ENCODE results near the gene SLC35A2.

SLC35A2 gene

GRCh38 chrX:48903290-48903689 is 8.2 kb downstream of the SLC35A2 start:
- no peak for DNase-seq (ENCODE audit: low read depth)
- TF ChIP-seq MAX (IDR thresholded peaks at IDR 0.05; ENCODE audit: low read depth, low read length): no peak
- TF ChIP-seq POLR2A (IDR thresholded peaks at IDR 0.05; ENCODE audit: extremely low read depth, insufficient read length): no peak
- TF ChIP-seq MYC (IDR thresholded peaks at IDR 0.05; ENCODE audit: low read depth, low read length): no peak
- no peak for TF ChIP-seq CTCF (IDR thresholded peaks at IDR 0.05; ENCODE audit: low read depth, low read length)
- no peak overlapping the region for H3K4me3 ChIP-seq (ENCODE audit: low read depth, low read length)

GRCh38 chrX:48902776-48903175 is 8.7 kb downstream of the SLC35A2 start:
- no peak for DNase-seq (ENCODE audit: low read depth)
- no peak overlapping the region for H3K4me3 ChIP-seq (ENCODE audit: low read depth, low read length)

GRCh38 chrX:48902135-48902534 is 9.3 kb downstream of the SLC35A2 start:
- no peak for DNase-seq (ENCODE audit: low read depth)
- no peak for TF ChIP-seq CTCF (IDR thresholded peaks at IDR 0.05; ENCODE audit: low read depth, low read length)
- no peak for TF ChIP-seq MYC (IDR thresholded peaks at IDR 0.05; ENCODE audit: low read depth, low read length)
- TF ChIP-seq MAX (IDR thresholded peaks at IDR 0.05; ENCODE audit: low read depth, low read length): no peak
- no peak for TF ChIP-seq POLR2A (IDR thresholded peaks at IDR 0.05; ENCODE audit: extremely low read depth, insufficient read length)
- no peak overlapping the region for H3K4me3 ChIP-seq (ENCODE audit: low read depth, low read length)

More at GRCh38 chrX:48902776-48903175, 8.7 kb downstream of the SLC35A2 start:
- no peak for TF ChIP-seq CTCF (IDR thresholded peaks at IDR 0.05; ENCODE audit: low read depth, low read length)
- TF ChIP-seq POLR2A (IDR thresholded peaks at IDR 0.05; ENCODE audit: extremely low read depth, insufficient read length): no peak

- no peak overlapping the region for H3K4me3 ChIP-seq (ENCODE audit: low read depth, low read length)
- no peak for DNase-seq (ENCODE audit: low read depth)
- no peak for TF ChIP-seq POLR2A (IDR thresholded peaks at IDR 0.05; ENCODE audit: extremely low read depth, insufficient read length)
These were observed 10.4 kb downstream of the SLC35A2 start for GRCh38 chrX:48901069-48901468.

- no peak overlapping the region for H3K4me3 ChIP-seq (ENCODE audit: low read depth, low read length)
- TF ChIP-seq CTCF (IDR thresholded peaks at IDR 0.05; ENCODE audit: low read depth, low read length) (no peak), MYC (IDR thresholded peaks at IDR 0.05; ENCODE audit: low read depth, low read length) (no peak), POLR2A (IDR thresholded peaks at IDR 0.05; ENCODE audit: extremely low read depth, insufficient read length) (no peak), MAX (IDR thresholded peaks at IDR 0.05; ENCODE audit: low read depth, low read length) (no peak)
- no peak for DNase-seq (ENCODE audit: low read depth)
These were observed 12.4 kb downstream of the SLC35A2 start for GRCh38 chrX:48899078-48899410.

GRCh38 chrX:48897625-48898306 is 13.7 kb downstream of the SLC35A2 start, which contains the start of the genes PQBP1 and TIMM17B:
Gene PQBP1, plus strand, starts transcription at chrX:48897930. Its CDS starts 580 bp downstream, at chrX:48898510.
Gene TIMM17B, minus strand, starts transcription at chrX:48897768. Its CDS starts 19 bp downstream, at chrX:48897749.
- TF ChIP-seq MAX (IDR thresholded peaks at IDR 0.05; ENCODE audit: low read depth, low read length) (peak; percentile 51), MYC (IDR thresholded peaks at IDR 0.05; ENCODE audit: low read depth, low read length) (no peak; the same call in 1 of the 2 replicates), POLR2A (IDR thresholded peaks at IDR 0.05; ENCODE audit: extremely low read depth, insufficient read length) (peak; percentile 76)
- DNase-seq (ENCODE audit: low read depth): peak; percentile 96
- peak within 1 kb of the TSS; percentile 66 for H3K4me3 ChIP-seq (ENCODE audit: low read depth, low read length)

- DNase-seq (ENCODE audit: low read depth): peak; percentile 87
- H3K4me3 ChIP-seq (ENCODE audit: low read depth, low read length): peak overlapping the region; percentile 66
- peak; percentile 43; the same call in 1 of the 2 replicates for TF ChIP-seq MYC (IDR thresholded peaks at IDR 0.05; ENCODE audit: low read depth, low read length)
- TF ChIP-seq CTCF (IDR thresholded peaks at IDR 0.05; ENCODE audit: low read depth, low read length): no peak
These were observed 14.3 kb downstream of the SLC35A2 start for GRCh38 chrX:48897157-48897624.

Data from NB4 (cell line).